ENCODE results near the gene RABGAP1.

DNA sequence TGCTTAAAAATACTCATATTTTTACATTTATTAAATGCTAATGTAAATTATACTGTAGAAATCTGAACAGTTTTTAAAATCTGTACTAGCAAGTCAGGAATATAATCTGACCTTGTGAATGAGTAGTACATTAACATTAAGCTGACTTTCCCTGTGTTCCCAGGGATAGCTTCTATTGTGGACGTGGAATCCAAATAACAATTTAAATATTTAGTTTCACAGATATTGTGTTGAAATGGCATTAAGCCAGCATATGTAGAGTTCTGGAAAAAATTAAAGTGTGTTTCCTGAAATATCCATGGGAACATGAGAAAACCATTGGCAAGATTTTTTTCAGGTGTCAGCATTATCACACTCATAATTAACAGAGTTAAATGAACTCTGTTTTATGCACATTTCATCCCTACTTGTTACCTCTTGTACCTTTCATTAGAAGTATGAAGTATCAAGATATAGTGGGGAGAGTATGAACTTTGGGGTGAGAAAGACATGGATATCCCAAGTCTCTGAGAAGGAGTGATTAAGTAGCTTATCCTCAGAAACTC lies 5.7 kb downstream of the RABGAP1 start:
- TF ChIP-seq EZH2 (IDR thresholded peaks at IDR 0.05; ENCODE audit: insufficient read depth, low read length), result no peak
- TF ChIP-seq, protein P1, sequence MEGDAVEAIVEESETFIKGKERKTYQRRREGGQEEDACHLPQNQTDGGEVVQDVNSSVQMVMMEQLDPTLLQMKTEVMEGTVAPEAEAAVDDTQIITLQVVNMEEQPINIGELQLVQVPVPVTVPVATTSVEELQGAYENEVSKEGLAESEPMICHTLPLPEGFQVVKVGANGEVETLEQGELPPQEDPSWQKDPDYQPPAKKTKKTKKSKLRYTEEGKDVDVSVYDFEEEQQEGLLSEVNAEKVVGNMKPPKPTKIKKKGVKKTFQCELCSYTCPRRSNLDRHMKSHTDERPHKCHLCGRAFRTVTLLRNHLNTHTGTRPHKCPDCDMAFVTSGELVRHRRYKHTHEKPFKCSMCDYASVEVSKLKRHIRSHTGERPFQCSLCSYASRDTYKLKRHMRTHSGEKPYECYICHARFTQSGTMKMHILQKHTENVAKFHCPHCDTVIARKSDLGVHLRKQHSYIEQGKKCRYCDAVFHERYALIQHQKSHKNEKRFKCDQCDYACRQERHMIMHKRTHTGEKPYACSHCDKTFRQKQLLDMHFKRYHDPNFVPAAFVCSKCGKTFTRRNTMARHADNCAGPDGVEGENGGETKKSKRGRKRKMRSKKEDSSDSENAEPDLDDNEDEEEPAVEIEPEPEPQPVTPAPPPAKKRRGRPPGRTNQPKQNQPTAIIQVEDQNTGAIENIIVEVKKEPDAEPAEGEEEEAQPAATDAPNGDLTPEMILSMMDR (IDR thresholded peaks at IDR 0.05; ENCODE audit: insufficient read depth, low read depth, low read length), result no peak

Measured in astrocyte (in vitro differentiated cells and primary cell).